NCI-H526 (cell line): ENCODE data around the gene SPINK6.

Source experiments
- DNase-seq, 2 experiments: peaks; one replicate each; lab custom pipeline; 2025; lab: John Stamatoyannopoulos, UW

SPINK6 gene

GRCh38 chr5:148202531-148203203, at the start of gene SPINK6:
Gene SPINK6, plus strand, starts transcription at chr5:148203042. Its CDS starts 55 bp downstream, at chr5:148203097.
- no peak for DNase-seq

- no peak for DNase-seq
These were observed 46.2 kb upstream of the SPINK6 start for GRCh38 chr5:148156609-148157008.

GRCh38 chr5:148162038-148162437, 40.8 kb upstream of the SPINK6 start:
- no peak for DNase-seq

GRCh38 chr5:148163345-148163744, 39.5 kb upstream of the SPINK6 start:
- DNase-seq: no peak

- DNase-seq: no peak
These were observed 36.1 kb upstream of the SPINK6 start for GRCh38 chr5:148166550-148167283.

GRCh38 chr5:148168246-148168645, 34.6 kb upstream of the SPINK6 start, which contains the start of gene SPINK14:
Gene SPINK14, plus strand, starts transcription at chr5:148168546. Its CDS starts 1,187 bp downstream, at chr5:148169733.
- DNase-seq: no peak

GRCh38 chr5:148172377-148172776, 30.5 kb upstream of the SPINK6 start:
- no peak for DNase-seq

- no peak for DNase-seq
These were observed 26.4 kb upstream of the SPINK6 start for GRCh38 chr5:148176480-148176879.

- DNase-seq: no peak
These were observed 25.6 kb upstream of the SPINK6 start for GRCh38 chr5:148177207-148177606.

GRCh38 chr5:148179234-148179824, 23.5 kb upstream of the SPINK6 start:
- DNase-seq: peak; percentile 57 to 71

- no peak for DNase-seq
These were observed 16.4 kb upstream of the SPINK6 start for GRCh38 chr5:148186248-148187003.

- no peak for DNase-seq
These were observed 11.8 kb upstream of the SPINK6 start for GRCh38 chr5:148191010-148191409.

- no peak for DNase-seq
These were observed 9.6 kb upstream of the SPINK6 start for GRCh38 chr5:148193202-148193601.

- DNase-seq: no peak
These were observed 1.7 kb upstream of the SPINK6 start for GRCh38 chr5:148201151-148201550.

- no peak for DNase-seq
These were observed 2.4 kb downstream of the SPINK6 start for GRCh38 chr5:148205044-148205806.

GRCh38 chr5:148205865-148206264, 3.0 kb downstream of the SPINK6 start:
- DNase-seq: no peak

- DNase-seq: no peak
These were observed 3.8 kb downstream of the SPINK6 start for GRCh38 chr5:148206620-148207019.

GRCh38 chr5:148208226-148208625, 5.4 kb downstream of the SPINK6 start:
- no peak for DNase-seq

GRCh38 chr5:148209151-148209770, 6.4 kb downstream of the SPINK6 start:
- DNase-seq: peak in 1 of 2 experiments; percentile 43

GRCh38 chr5:148214665-148215185, 11.9 kb downstream of the SPINK6 start:
- no peak for DNase-seq

GRCh38 chr5:148221508-148221907, 18.7 kb downstream of the SPINK6 start:
- DNase-seq: no peak
